ENCODE results near the gene POLRMT.

GRCh38 chr19:571566-571974 is 61.8 kb downstream of the POLRMT start:
- no peak for TF ChIP-seq CTCF (IDR thresholded peaks at IDR 0.05)
- TF ChIP-seq EZH2phosphoT487 (IDR thresholded peaks at IDR 0.05) = no peak
- TF ChIP-seq EZH2 (IDR thresholded peaks at IDR 0.05) = no peak

Data from neural progenitor cell (in vitro differentiated cells).